Osteoblast (primary cell): Measurements from ENCODE around the gene DEDD. TPM values are rescaled to one million over a fixed set of nuclear protein-coding genes. Genes with fewer than 3 reads are reported as not detected.

Source experiments
- DNase-seq: peaks from one replicate; pipeline ENCODE4 v3.0.0; 2011; ENCODE audit warnings: low spot score, mixed read lengths; ENCODE audit not compliant: insufficient read length; ENCODE audit errors: missing footprints
- H2AFZ ChIP-seq: 2 replicates; pipeline ENCODE4 v1.6.0; 2011; ENCODE audit warnings: mild to moderate bottlenecking, low read length
- H3K27ac ChIP-seq: 2 replicates; pipeline ENCODE4 v1.5.1; 2011; ENCODE audit warnings: mild to moderate bottlenecking, low read depth, low read length, moderate library complexity
- H3K27me3 ChIP-seq: 2 replicates; pipeline ENCODE4 v1.6.0; 2012; ENCODE audit warnings: mild to moderate bottlenecking, control low read depth, inconsistent platforms, low read length, moderate library complexity; ENCODE audit not compliant: insufficient read depth
- H3K36me3 ChIP-seq: 2 replicates; pipeline ENCODE4 v1.5.1; 2011; ENCODE audit warnings: mild to moderate bottlenecking, low read length, control low read depth, moderate library complexity; ENCODE audit not compliant: insufficient read depth
- H3K4me1 ChIP-seq: 2 replicates; pipeline ENCODE4 v1.5.1; 2011; ENCODE audit warnings: mild to moderate bottlenecking, low read length, control low read depth, moderate library complexity; ENCODE audit not compliant: insufficient read depth
- H3K4me2 ChIP-seq: 2 replicates; pipeline ENCODE4 v1.6.0; 2011; ENCODE audit warnings: mild to moderate bottlenecking, low read length; ENCODE audit not compliant: insufficient read depth
- H3K4me3 ChIP-seq: fragments of 200-600 bp; sonication (generic); 3 replicates; pipeline ENCODE4 v1.5.1; 2012; ENCODE audit warnings: mild to moderate bottlenecking, low read length, inconsistent platforms; ENCODE audit not compliant: insufficient read depth
- H3K79me2 ChIP-seq: 2 replicates; pipeline ENCODE4 v1.6.0; 2012; ENCODE audit warnings: mild to moderate bottlenecking, low read length, control low read depth, inconsistent platforms; ENCODE audit not compliant: insufficient read depth
- H3K9me3 ChIP-seq: 2 replicates; pipeline ENCODE4 v1.5.1; 2011; ENCODE audit warnings: low read depth, low read length, control low read depth
- H4K20me1 ChIP-seq: 2 replicates; pipeline ENCODE4 v1.6.0; 2012; ENCODE audit warnings: mild to moderate bottlenecking, low read length, control low read depth; ENCODE audit not compliant: insufficient read depth
- total RNA-seq: library from RNA; depleted of rRNA; stranded (reverse); fragments of >200 nt; gene quantifications from 2 replicates; pipeline ENCODE4 v1.2.3, GENCODE V29; 2012
- TF ChIP-seq, protein P1 (sequence below): IDR thresholded peaks from 2 replicates; pipeline ENCODE4 v1.5.1; 2011; ENCODE audit warnings: mild to moderate bottlenecking, low read depth, low read length, moderate library complexity; ENCODE audit errors: extremely low read depth

Gene DEDD
- total RNA-seq, 1 donor, result 36.6 TPM

DNA sequence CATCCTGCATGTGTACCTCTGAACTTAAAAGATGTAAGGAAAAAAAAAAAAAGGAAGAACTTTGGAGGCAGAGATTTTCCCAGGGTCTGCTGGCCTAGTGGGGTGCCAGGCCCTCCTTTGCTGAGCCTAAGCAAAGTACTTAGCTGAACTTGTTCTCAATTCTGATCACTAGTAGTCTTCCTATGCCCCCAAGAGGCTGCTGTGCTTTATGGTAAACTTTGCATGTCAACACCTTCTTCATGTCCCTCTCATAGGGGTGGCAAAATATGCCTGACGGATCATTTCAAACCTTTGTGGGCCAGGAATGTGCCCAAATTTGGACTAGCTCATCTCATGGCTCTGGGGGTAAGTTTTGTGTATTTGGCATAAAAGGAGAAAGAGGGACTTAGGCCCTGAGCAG is 25.4 kb upstream of the DEDD start:
- Histone ChIP-seq H3K4me3 (no peak overlapping the region), H4K20me1 (no peaks in the 10 kb centered on the region), H3K27me3 (no peaks in the 10 kb centered on the region), H3K27ac (peak overlapping the region; percentile 93), H3K4me1 (peaks cover 20% of the 10 kb centered on the region), H3K79me2 (peaks cover 37% of the 10 kb centered on the region), H3K4me2 (no peak overlapping the region), H3K36me3 (peaks cover 27% of the 10 kb centered on the region), H3K9me3 (no peaks in the 10 kb centered on the region), H2AFZ (no peak overlapping the region)
- TF ChIP-seq, protein P1, sequence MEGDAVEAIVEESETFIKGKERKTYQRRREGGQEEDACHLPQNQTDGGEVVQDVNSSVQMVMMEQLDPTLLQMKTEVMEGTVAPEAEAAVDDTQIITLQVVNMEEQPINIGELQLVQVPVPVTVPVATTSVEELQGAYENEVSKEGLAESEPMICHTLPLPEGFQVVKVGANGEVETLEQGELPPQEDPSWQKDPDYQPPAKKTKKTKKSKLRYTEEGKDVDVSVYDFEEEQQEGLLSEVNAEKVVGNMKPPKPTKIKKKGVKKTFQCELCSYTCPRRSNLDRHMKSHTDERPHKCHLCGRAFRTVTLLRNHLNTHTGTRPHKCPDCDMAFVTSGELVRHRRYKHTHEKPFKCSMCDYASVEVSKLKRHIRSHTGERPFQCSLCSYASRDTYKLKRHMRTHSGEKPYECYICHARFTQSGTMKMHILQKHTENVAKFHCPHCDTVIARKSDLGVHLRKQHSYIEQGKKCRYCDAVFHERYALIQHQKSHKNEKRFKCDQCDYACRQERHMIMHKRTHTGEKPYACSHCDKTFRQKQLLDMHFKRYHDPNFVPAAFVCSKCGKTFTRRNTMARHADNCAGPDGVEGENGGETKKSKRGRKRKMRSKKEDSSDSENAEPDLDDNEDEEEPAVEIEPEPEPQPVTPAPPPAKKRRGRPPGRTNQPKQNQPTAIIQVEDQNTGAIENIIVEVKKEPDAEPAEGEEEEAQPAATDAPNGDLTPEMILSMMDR, result no peak
- DNase-seq, result no peak

DNA sequence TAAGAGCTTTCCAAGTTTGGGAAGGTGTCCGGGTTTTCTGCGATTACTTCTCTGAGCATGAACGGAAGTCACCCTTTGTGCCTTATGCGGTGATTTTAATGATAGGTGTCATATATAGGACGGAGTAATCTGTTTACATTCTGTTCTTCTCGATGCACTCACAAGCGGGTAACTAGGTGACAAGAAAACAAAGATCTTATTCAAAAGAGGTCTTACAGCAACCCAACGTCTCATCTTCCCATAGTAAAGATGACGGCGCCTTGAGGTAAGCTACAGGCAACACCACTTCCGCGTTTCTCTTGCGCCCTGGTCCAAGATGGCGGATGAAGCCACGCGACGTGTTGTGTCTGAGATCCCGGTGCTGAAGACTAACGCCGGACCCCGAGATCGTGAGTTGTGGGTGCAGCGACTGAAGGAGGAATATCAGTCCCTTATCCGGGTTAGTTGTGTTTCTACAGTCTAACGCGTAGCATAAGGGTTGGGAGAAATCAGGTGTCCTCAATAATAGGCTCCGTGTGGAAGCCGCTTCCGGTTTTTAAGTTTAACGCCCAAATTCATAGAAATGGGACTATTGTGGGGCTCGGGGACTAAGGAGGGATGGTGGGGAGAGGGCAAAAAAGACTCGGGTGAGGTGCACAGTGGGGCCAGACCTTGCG is 21.3 kb upstream of the DEDD start, which contains the start of gene UFC1:
UFC1 (plus strand) TSS at position 297 of the 656 bp plus-strand sequence; CDS start at position 317, 20 bp downstream.
- peak within 1 kb of the TSS; percentile 97 for H3K27ac ChIP-seq
- no peaks in the 10 kb centered on the region for H3K27me3 ChIP-seq
- peak; percentile 95 for DNase-seq
- H3K4me2 ChIP-seq, result peak within 1 kb of the TSS; percentile 80
- H3K79me2 ChIP-seq, result peaks cover 17% of the 10 kb centered on the region
- H3K4me1 ChIP-seq, result peaks cover 10% of the 10 kb centered on the region
- TF ChIP-seq, protein P1, result no peak
- peak within 1 kb of the TSS; percentile 92 for H2AFZ ChIP-seq
- H3K4me3 ChIP-seq, result peak within 1 kb of the TSS; percentile 89
- H3K36me3 ChIP-seq, result peaks cover 16% of the 10 kb centered on the region
- H3K9me3 ChIP-seq, result no peaks in the 10 kb centered on the region
- no peaks in the 10 kb centered on the region for H4K20me1 ChIP-seq

DNA sequence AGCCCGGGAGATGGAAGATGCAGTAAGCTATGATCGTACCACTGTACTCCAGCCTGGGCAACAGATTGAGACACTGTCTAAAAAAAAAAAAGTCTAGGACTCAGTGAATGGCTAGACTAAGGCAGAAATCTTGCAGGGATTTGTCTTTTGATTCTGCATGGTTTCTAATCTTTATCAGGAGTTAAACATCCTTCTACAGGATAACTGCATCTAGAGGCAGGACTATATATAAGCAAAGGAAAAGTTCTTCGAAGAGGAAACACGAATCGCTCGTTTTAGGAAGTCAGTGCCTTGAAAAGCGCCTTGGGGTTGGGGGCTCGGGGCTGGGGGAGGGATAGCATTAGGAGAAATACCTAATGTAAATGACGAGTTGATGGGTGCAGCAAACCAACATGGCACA is 20.7 kb upstream of the DEDD start:
- Histone ChIP-seq H3K27me3 (no peaks in the 10 kb centered on the region), H2AFZ (peak overlapping the region; percentile 85), H3K27ac (no peak overlapping the region), H3K36me3 (peaks cover 10% of the 10 kb centered on the region), H3K9me3 (no peaks in the 10 kb centered on the region), H4K20me1 (no peaks in the 10 kb centered on the region), H3K4me2 (peak overlapping the region; percentile 80), H3K79me2 (peaks cover 17% of the 10 kb centered on the region), H3K4me1 (peaks cover 6% of the 10 kb centered on the region), H3K4me3 (peak overlapping the region; percentile 89)
- DNase-seq, result no peak
- TF ChIP-seq, protein P1, result no peak

DNA sequence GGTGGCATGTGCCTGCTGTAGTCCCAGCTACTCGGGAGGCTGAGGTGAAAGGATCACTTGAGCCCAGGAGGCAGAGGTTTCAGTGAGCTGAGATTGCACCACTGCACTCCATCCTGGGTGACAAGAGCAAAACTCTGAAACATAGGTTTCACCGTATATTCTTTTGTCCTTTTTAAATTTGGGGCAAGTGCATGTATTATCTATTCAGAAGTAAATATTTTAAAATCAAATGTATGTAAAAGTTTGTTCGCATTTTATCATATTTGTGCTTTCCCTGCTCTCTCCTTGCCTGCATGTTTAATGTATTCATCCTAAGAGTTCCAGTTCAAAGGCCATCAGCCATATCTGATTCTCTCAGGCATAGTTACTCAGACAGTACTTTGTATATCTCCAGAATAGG is 13.4 kb upstream of the DEDD start:
- H3K27ac ChIP-seq, result no peak overlapping the region
- TF ChIP-seq, protein P1, result no peak
- no peaks in the 10 kb centered on the region for H3K9me3 ChIP-seq
- H3K4me3 ChIP-seq, result no peak overlapping the region
- H2AFZ ChIP-seq, result no peak overlapping the region
- no peaks in the 10 kb centered on the region for H3K27me3 ChIP-seq
- H3K4me1 ChIP-seq, result no peaks in the 10 kb centered on the region
- no peaks in the 10 kb centered on the region for H3K79me2 ChIP-seq
- H3K4me2 ChIP-seq, result no peak overlapping the region
- no peaks in the 10 kb centered on the region for H3K36me3 ChIP-seq
- H4K20me1 ChIP-seq, result no peaks in the 10 kb centered on the region
- DNase-seq, result no peak
